ENCODE measurements around the gene KCNQ4.

KCNQ4 gene

GRCh38 chr1:40770296-40771070, 13.1 kb upstream of the KCNQ4 start:
- Histone ChIP-seq H3K9me3 (no peaks in the 10 kb centered on the region), H3K4me3 (ENCODE audit: low read depth, low read length) (no peak overlapping the region), H3K36me3 (peaks cover 8% of the 10 kb centered on the region), H3K27me3 (no peaks in the 10 kb centered on the region), H3K4me1 (no peaks in the 10 kb centered on the region)
- DNase-seq = no peak
- no peak; the same call in 1 of the 2 replicates for TF ChIP-seq CTCF (IDR thresholded peaks at IDR 0.05; ENCODE audit: low read depth, low read length)

GRCh38 chr1:40772146-40772955, 11.2 kb upstream of the KCNQ4 start:
- no peak overlapping the region for H3K4me3 ChIP-seq (ENCODE audit: low read depth, low read length)

GRCh38 chr1:40773748-40774265, 9.8 kb upstream of the KCNQ4 start:
- no peak for DNase-seq
- TF ChIP-seq CTCF (IDR thresholded peaks at IDR 0.05; ENCODE audit: low read depth, low read length) = no peak

More at GRCh38 chr1:40772146-40772955, 11.2 kb upstream of the KCNQ4 start:
- H3K9me3 ChIP-seq = no peaks in the 10 kb centered on the region
- H3K36me3 ChIP-seq = no peaks in the 10 kb centered on the region; the same call in 1 of the 2 replicates
- no peak for DNase-seq
- no peaks in the 10 kb centered on the region for H3K27me3 ChIP-seq
- TF ChIP-seq CTCF (IDR thresholded peaks at IDR 0.05; ENCODE audit: low read depth, low read length) = no peak
- no peaks in the 10 kb centered on the region for H3K4me1 ChIP-seq

GRCh38 chr1:40774266-40774998, 9.2 kb upstream of the KCNQ4 start:
- Histone ChIP-seq H3K27me3 (no peaks in the 10 kb centered on the region), H3K9me3 (no peaks in the 10 kb centered on the region), H3K36me3 (no peaks in the 10 kb centered on the region), H3K4me3 (ENCODE audit: low read depth, low read length) (no peak overlapping the region), H3K4me1 (no peaks in the 10 kb centered on the region)
- peak; percentile 72 for TF ChIP-seq CTCF (IDR thresholded peaks at IDR 0.05; ENCODE audit: low read depth, low read length)
- DNase-seq = peak; percentile 68

More at GRCh38 chr1:40773748-40774265, 9.8 kb upstream of the KCNQ4 start:
- Histone ChIP-seq H3K9me3 (no peaks in the 10 kb centered on the region), H3K4me1 (no peaks in the 10 kb centered on the region), H3K4me3 (ENCODE audit: low read depth, low read length) (no peak overlapping the region), H3K36me3 (no peaks in the 10 kb centered on the region), H3K27me3 (no peaks in the 10 kb centered on the region)

GRCh38 chr1:40776236-40777072, 7.1 kb upstream of the KCNQ4 start:
- TF ChIP-seq CTCF (IDR thresholded peaks at IDR 0.05; ENCODE audit: low read depth, low read length) = no peak

More at GRCh38 chr1:40776236-40777072, 7.1 kb upstream of the KCNQ4 start:
- H3K9me3 ChIP-seq = no peaks in the 10 kb centered on the region
- no peaks in the 10 kb centered on the region for H3K27me3 ChIP-seq
- H3K4me1 ChIP-seq = no peaks in the 10 kb centered on the region
- no peak for DNase-seq
- H3K4me3 ChIP-seq (ENCODE audit: low read depth, low read length) = no peak overlapping the region
- no peaks in the 10 kb centered on the region for H3K36me3 ChIP-seq
